ENCODE data around the gene CLCN3.

GRCh38 chr4:169720529-169720928 lies 100.2 kb downstream of the CLCN3 start:
- TF ChIP-seq POU2F2 (IDR thresholded peaks at IDR 0.05; ENCODE audit: low read depth, low read length) (no peak), POLR2AphosphoS5 (IDR thresholded peaks at IDR 0.05; ENCODE audit: low read depth, low read length) (no peak), POLR2A (IDR thresholded peaks at IDR 0.05; ENCODE audit: low read depth, low read length) (no peak)

Measured in GM12891 (cell line).